ENCODE data around the gene ANKH. TPM values are rescaled to one million over a fixed set of nuclear protein-coding genes. Genes with fewer than 3 reads are reported as not detected.

The ANKH gene
- total RNA-seq, 2 experiments from 2014 or later: 123 to 128 TPM

GRCh38 chr5:14776602-14777001, 95.0 kb downstream of the ANKH start:
- intact Hi-C loops (cut with micrococcal nuclease): no loop called here
- Mint-ChIP-seq H3K4me1 (ENCODE audit: low read depth) (peaks cover 14% of the 10 kb centered on the region), H3K27ac (no peak overlapping the region), H3K9me3 (no peaks in the 10 kb centered on the region), H3K4me3 (no peak overlapping the region), H3K27me3 (no peaks in the 10 kb centered on the region), H3K36me3 (peaks cover 13% of the 10 kb centered on the region)
- CTCF ChIA-PET: no interaction called here
- POLR2A ChIA-PET: no interaction called here
- no peak for DNase-seq

GRCh38 chr5:14775857-14776256, 95.7 kb downstream of the ANKH start:
- ChIA-PET CTCF (no interaction called here), POLR2A (interaction anchor here (0.9 kb wide), 1 partner anchor 95 kb away, joined by 4 read pairs; no protein-coding TSS in a partner anchor)
- no peak for DNase-seq
- intact Hi-C loops (cut with micrococcal nuclease): no loop called here
- Mint-ChIP-seq H3K36me3 (peaks cover 9% of the 10 kb centered on the region), H3K4me3 (no peak overlapping the region), H3K9me3 (no peaks in the 10 kb centered on the region), H3K27ac (no peak overlapping the region), H3K27me3 (no peaks in the 10 kb centered on the region), H3K4me1 (ENCODE audit: low read depth) (peaks cover 11% of the 10 kb centered on the region)

GRCh38 chr5:14773588-14773987, 98.0 kb downstream of the ANKH start:
- H3K27me3 Mint-ChIP-seq: no peaks in the 10 kb centered on the region
- H3K9me3 Mint-ChIP-seq: no peaks in the 10 kb centered on the region
- H3K4me3 Mint-ChIP-seq: no peak overlapping the region
- H3K27ac Mint-ChIP-seq: no peak overlapping the region
- peaks cover 6% of the 10 kb centered on the region for H3K4me1 Mint-ChIP-seq (ENCODE audit: low read depth)
- no peaks in the 10 kb centered on the region for H3K36me3 Mint-ChIP-seq
- DNase-seq: no peak
- intact Hi-C loops (cut with micrococcal nuclease): no loop called here
- POLR2A ChIA-PET: no interaction called here
- CTCF ChIA-PET: no interaction called here

- intact Hi-C loops (cut with micrococcal nuclease): no loop called here
- CTCF ChIA-PET: no interaction called here
Measured at GRCh38 chr5:14771972-14772371, 99.6 kb downstream of the ANKH start.

GRCh38 chr5:14771189-14771588, 100.4 kb downstream of the ANKH start:
- no peak for DNase-seq
- POLR2A ChIA-PET: no interaction called here
- intact Hi-C loops (cut with micrococcal nuclease): no loop called here
- CTCF ChIA-PET: interaction anchor here (0.7 kb wide), 1 partner anchor 9 kb away, joined by 3 read pairs; no protein-coding TSS in a partner anchor
- no peak overlapping the region for H3K27ac Mint-ChIP-seq
- H3K4me1 Mint-ChIP-seq (ENCODE audit: low read depth): peaks cover 12% of the 10 kb centered on the region
- no peak overlapping the region for H3K4me3 Mint-ChIP-seq
- no peaks in the 10 kb centered on the region for H3K27me3 Mint-ChIP-seq
- peaks cover 10% of the 10 kb centered on the region for H3K36me3 Mint-ChIP-seq
- no peaks in the 10 kb centered on the region for H3K9me3 Mint-ChIP-seq

More at GRCh38 chr5:14771972-14772371, 99.6 kb downstream of the ANKH start:
- Mint-ChIP-seq H3K4me1 (ENCODE audit: low read depth) (peaks cover 12% of the 10 kb centered on the region), H3K36me3 (peaks cover 5% of the 10 kb centered on the region), H3K27ac (no peak overlapping the region), H3K4me3 (no peak overlapping the region), H3K9me3 (no peaks in the 10 kb centered on the region), H3K27me3 (no peaks in the 10 kb centered on the region)
- no peak for DNase-seq
- POLR2A ChIA-PET: no interaction called here

GRCh38 chr5:14768508-14769365, 102.8 kb downstream of the ANKH start:
- CTCF ChIA-PET: interaction anchor here (1.6 to 2.7 kb wide), 2 partner anchors 123 to 235 kb away, joined by 3 to 6 read pairs; no protein-coding TSS in a partner anchor

GRCh38 chr5:14767735-14768507, 103.7 kb downstream of the ANKH start:
- ChIA-PET POLR2A (interaction anchor here (0.7 kb wide), 1 partner anchor 201 kb away, joined by 4 read pairs; no protein-coding TSS in a partner anchor), CTCF (interaction anchor here (0.8 to 2.7 kb wide), 3 partner anchors 9 to 235 kb away, joined by 3 to 6 read pairs (median 5); no protein-coding TSS in a partner anchor)
- H3K27me3 Mint-ChIP-seq: no peaks in the 10 kb centered on the region
- DNase-seq: no peak
- peak overlapping the region; percentile 20 for H3K27ac Mint-ChIP-seq
- H3K9me3 Mint-ChIP-seq: no peaks in the 10 kb centered on the region
- H3K4me1 Mint-ChIP-seq (ENCODE audit: low read depth): peaks cover 12% of the 10 kb centered on the region
- H3K36me3 Mint-ChIP-seq: peaks cover 10% of the 10 kb centered on the region
- no peak overlapping the region for H3K4me3 Mint-ChIP-seq
- intact Hi-C loops (cut with micrococcal nuclease): no loop called here

More at GRCh38 chr5:14768508-14769365, 102.8 kb downstream of the ANKH start:
- no peak overlapping the region for H3K27ac Mint-ChIP-seq
- H3K4me1 Mint-ChIP-seq (ENCODE audit: low read depth): peaks cover 12% of the 10 kb centered on the region
- H3K4me3 Mint-ChIP-seq: no peak overlapping the region
- H3K27me3 Mint-ChIP-seq: no peaks in the 10 kb centered on the region
- H3K9me3 Mint-ChIP-seq: no peaks in the 10 kb centered on the region
- H3K36me3 Mint-ChIP-seq: peaks cover 10% of the 10 kb centered on the region
- DNase-seq: no peak
- intact Hi-C loops (cut with micrococcal nuclease): no loop called here
- POLR2A ChIA-PET: interaction anchor here (0.9 kb wide), 1 partner anchor 101 kb away, joined by 3 read pairs; no protein-coding TSS in a partner anchor

- ChIA-PET POLR2A (interaction anchor here (0.7 kb wide), 1 partner anchor 202 kb away, joined by 4 read pairs; no protein-coding TSS in a partner anchor), CTCF (interaction anchor here (0.6 to 2.7 kb wide), 4 partner anchors 8 to 236 kb away, joined by 3 to 6 read pairs (median 4); no protein-coding TSS in a partner anchor)
- intact Hi-C loops (cut with micrococcal nuclease): no loop called here
- no peaks in the 10 kb centered on the region for H3K9me3 Mint-ChIP-seq
- DNase-seq: no peak
- H3K27me3 Mint-ChIP-seq: no peaks in the 10 kb centered on the region
- no peak overlapping the region for H3K27ac Mint-ChIP-seq
- no peak overlapping the region for H3K4me3 Mint-ChIP-seq
- H3K4me1 Mint-ChIP-seq (ENCODE audit: low read depth): peaks cover 9% of the 10 kb centered on the region
- peaks cover 10% of the 10 kb centered on the region for H3K36me3 Mint-ChIP-seq
Measured at GRCh38 chr5:14767053-14767452, 104.5 kb downstream of the ANKH start.

GRCh38 chr5:14766584-14766983, 105.0 kb downstream of the ANKH start:
- DNase-seq: no peak
- peaks cover 9% of the 10 kb centered on the region for H3K4me1 Mint-ChIP-seq (ENCODE audit: low read depth)
- peaks cover 10% of the 10 kb centered on the region for H3K36me3 Mint-ChIP-seq
- ChIA-PET POLR2A (no interaction called here), CTCF (interaction anchor here (0.8 to 2.7 kb wide), 2 partner anchors 40 to 237 kb away, joined by 3 to 6 read pairs; no protein-coding TSS in a partner anchor)
- H3K4me3 Mint-ChIP-seq: no peak overlapping the region
- no peak overlapping the region for H3K27ac Mint-ChIP-seq
- no peaks in the 10 kb centered on the region for H3K27me3 Mint-ChIP-seq
- intact Hi-C loops (cut with micrococcal nuclease): no loop called here
- no peaks in the 10 kb centered on the region for H3K9me3 Mint-ChIP-seq

- no peaks in the 10 kb centered on the region for H3K27me3 Mint-ChIP-seq
- no peak for DNase-seq
- H3K9me3 Mint-ChIP-seq: no peaks in the 10 kb centered on the region
- H3K36me3 Mint-ChIP-seq: peaks cover 10% of the 10 kb centered on the region
- ChIA-PET CTCF (no interaction called here), POLR2A (no interaction called here)
- intact Hi-C loops (cut with micrococcal nuclease): no loop called here
- H3K27ac Mint-ChIP-seq: no peak overlapping the region
- H3K4me1 Mint-ChIP-seq (ENCODE audit: low read depth): peaks cover 8% of the 10 kb centered on the region
- no peak overlapping the region for H3K4me3 Mint-ChIP-seq
Measured at GRCh38 chr5:14765587-14765986, 106.0 kb downstream of the ANKH start.

GRCh38 chr5:14762549-14763216, 108.9 kb downstream of the ANKH start:
- H3K4me3 Mint-ChIP-seq: no peak overlapping the region
- no peaks in the 10 kb centered on the region for H3K9me3 Mint-ChIP-seq
- H3K27me3 Mint-ChIP-seq: no peaks in the 10 kb centered on the region
- POLR2A ChIA-PET: no interaction called here
- no peak overlapping the region for H3K27ac Mint-ChIP-seq
- no peaks in the 10 kb centered on the region for H3K4me1 Mint-ChIP-seq (ENCODE audit: low read depth)
- intact Hi-C loops (cut with micrococcal nuclease): no loop called here
- DNase-seq: no peak
- CTCF ChIA-PET: interaction anchor here (0.7 to 1.1 kb wide), 4 partner anchors 8 to 241 kb away, joined by 3 read pairs; no protein-coding TSS in a partner anchor
- H3K36me3 Mint-ChIP-seq: peaks cover 10% of the 10 kb centered on the region

All from activated CD4-positive, alpha-beta memory T cell treated with anti-CD3 and anti-CD28 coated beads for 36 hours (primary cell).